Fibroblast of skin of back (primary cell): ENCODE results near the gene UBA1.

Experiments used
- DNase-seq: peaks from one replicate; pipeline ENCODE4 v3.0.0-alpha.2; 2013

The UBA1 gene

GRCh38 chrX:47189906-47190305, 3.7 kb upstream of the UBA1 start:
- DNase-seq = no peak

GRCh38 chrX:47190445-47191269, 3.0 kb upstream of the UBA1 start:
- peak; percentile 93 for DNase-seq

- no peak for DNase-seq
Measured at GRCh38 chrX:47191331-47191730, 2.3 kb upstream of the UBA1 start.

GRCh38 chrX:47191806-47192401, 1.7 kb upstream of the UBA1 start:
- no peak for DNase-seq

- DNase-seq = no peak
Measured at GRCh38 chrX:47194194-47194787, 662 bp downstream of the UBA1 start.

- no peak for DNase-seq
Measured at GRCh38 chrX:47196098-47196497, 2.5 kb downstream of the UBA1 start.

GRCh38 chrX:47197526-47197925, 3.9 kb downstream of the UBA1 start:
- DNase-seq = no peak

GRCh38 chrX:47198026-47198686, 4.5 kb downstream of the UBA1 start:
- DNase-seq = peak; percentile 29

GRCh38 chrX:47198687-47199080, 5.1 kb downstream of the UBA1 start:
- no peak for DNase-seq

GRCh38 chrX:47199286-47199685, 5.7 kb downstream of the UBA1 start:
- no peak for DNase-seq

- peak; percentile 57 for DNase-seq
Measured at GRCh38 chrX:47200385-47201150, 6.9 kb downstream of the UBA1 start.

- DNase-seq = no peak
Measured at GRCh38 chrX:47201345-47201944, 7.8 kb downstream of the UBA1 start.

GRCh38 chrX:47202316-47202715, 8.7 kb downstream of the UBA1 start:
- DNase-seq = no peak

- no peak for DNase-seq
Measured at GRCh38 chrX:47202877-47203276, 9.2 kb downstream of the UBA1 start.

- no peak for DNase-seq
Measured at GRCh38 chrX:47204970-47205369, 11.3 kb downstream of the UBA1 start.

- DNase-seq = peak; percentile 12
Measured at GRCh38 chrX:47206316-47206715, 12.7 kb downstream of the UBA1 start.

GRCh38 chrX:47208108-47208507, 14.5 kb downstream of the UBA1 start:
- DNase-seq = no peak

- no peak for DNase-seq
Measured at GRCh38 chrX:47209508-47210238, 16.0 kb downstream of the UBA1 start.

- no peak for DNase-seq
Measured at GRCh38 chrX:47210661-47211425, 17.2 kb downstream of the UBA1 start.
